EH (cell line): ENCODE results near the gene LRFN2.

Source experiments
- DNase-seq: peaks from one replicate; pipeline ENCODE4 v3.0.0-alpha.2; 2015; ENCODE audit warnings: low read depth

Gene LRFN2

DNA sequence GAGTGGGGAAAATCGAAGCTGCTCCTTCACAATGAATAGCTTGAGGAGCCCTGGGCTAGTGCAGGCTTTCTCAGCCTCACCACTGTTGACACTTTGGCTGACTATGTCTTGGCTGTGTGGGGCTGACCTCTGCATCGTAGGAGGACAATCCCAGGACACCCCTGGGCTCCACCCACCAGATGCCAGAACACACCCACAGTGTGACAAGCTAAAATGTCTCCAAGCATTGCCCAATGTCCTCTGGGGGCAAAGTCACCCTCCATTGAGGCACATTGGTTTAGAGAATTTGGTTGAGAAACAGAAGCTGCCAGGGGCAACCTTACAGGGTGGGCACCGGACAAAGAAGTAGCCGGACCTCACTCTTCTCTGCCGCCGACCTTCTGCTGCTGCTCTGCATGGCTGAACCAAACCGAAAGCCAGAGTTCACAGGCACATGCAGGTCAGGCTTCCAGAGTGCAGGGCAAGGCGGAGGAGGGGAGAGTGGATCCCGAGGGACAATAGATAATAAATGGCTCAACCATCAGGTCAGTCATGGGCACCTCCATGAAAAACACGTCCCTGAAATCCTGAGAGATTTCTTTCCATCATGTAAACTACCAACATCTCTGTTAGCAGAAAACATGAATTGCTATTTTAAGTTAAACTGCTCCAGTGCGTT lies 189.0 kb downstream of the LRFN2 start:
- DNase-seq = no peak

- no peak for DNase-seq
Measured at GRCh38 chr6:40397287-40398033, 189.7 kb downstream of the LRFN2 start.

GRCh38 chr6:40395698-40396076 lies 191.5 kb downstream of the LRFN2 start:
- no peak for DNase-seq

DNA sequence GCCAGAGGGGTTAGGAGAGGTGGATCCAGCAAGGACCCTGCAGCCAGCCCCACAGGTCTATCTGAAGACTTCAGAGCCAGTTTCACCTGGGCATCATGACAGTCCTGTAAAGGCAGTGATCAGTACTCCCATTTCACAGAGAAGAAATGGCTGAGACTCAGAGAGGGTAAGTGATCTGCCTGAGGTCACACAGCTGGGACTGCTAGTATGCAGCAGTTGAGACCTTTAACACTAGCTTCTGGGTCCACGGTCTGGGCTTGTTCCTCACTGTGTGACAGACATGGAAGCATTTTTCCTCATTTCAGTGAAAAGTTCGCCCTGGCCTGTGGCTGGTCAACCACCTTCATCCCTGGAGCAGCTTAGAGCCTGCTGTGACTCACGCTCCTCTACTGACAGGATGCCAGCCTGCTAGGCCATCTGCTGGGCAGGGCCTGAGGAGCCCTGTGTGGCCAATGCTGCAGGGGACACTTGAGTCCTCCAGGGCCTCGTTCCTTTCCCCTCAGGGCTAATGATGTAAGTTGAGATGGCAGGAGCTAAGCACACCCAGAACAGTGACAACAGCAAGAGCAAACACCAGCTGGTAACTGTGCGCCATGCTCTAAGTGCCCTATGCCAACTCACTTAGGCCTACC lies 192.0 kb downstream of the LRFN2 start:
- peak; percentile 15 for DNase-seq

DNA sequence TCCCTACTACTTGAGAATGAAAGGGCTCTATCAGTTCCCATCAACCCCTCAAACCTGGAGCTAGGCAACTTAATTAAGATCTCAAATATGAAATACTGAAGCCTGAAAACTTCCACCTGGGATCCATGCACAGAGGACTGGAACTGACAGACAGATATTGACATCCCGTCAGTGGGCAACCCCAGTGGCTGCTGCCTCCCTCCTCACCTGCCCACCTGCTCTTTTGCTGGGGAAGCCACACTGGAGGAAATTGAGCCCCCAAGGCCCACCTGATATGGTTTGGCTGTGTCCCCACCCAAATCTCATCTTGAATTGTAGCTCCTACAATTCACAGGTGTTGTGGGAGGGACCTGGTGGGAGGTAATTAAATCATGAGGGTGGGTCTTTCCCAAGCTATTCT lies 192.8 kb downstream of the LRFN2 start:
- no peak for DNase-seq

DNA sequence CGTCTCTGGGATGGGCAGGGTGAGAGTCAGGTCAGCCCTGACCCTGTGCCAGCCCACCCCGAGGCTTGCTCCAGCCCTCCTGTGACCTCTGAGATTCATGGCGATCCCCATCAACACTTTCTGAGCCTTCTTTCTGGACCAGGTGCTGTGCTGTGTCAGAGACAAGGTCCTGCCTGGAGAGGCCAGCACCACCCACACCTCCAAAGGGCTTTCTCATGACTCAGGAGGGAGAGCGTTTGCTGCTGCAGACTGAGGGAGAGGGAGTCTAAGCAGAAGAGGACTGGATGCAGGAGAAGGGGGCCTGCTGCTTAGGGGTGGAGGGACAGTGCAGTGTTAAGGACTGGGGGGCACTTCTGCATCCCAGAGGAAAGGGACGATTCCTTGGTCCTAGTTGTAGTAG lies 193.5 kb downstream of the LRFN2 start:
- DNase-seq = no peak

GRCh38 chr6:40392589-40392988 lies 194.6 kb downstream of the LRFN2 start:
- no peak for DNase-seq

DNA sequence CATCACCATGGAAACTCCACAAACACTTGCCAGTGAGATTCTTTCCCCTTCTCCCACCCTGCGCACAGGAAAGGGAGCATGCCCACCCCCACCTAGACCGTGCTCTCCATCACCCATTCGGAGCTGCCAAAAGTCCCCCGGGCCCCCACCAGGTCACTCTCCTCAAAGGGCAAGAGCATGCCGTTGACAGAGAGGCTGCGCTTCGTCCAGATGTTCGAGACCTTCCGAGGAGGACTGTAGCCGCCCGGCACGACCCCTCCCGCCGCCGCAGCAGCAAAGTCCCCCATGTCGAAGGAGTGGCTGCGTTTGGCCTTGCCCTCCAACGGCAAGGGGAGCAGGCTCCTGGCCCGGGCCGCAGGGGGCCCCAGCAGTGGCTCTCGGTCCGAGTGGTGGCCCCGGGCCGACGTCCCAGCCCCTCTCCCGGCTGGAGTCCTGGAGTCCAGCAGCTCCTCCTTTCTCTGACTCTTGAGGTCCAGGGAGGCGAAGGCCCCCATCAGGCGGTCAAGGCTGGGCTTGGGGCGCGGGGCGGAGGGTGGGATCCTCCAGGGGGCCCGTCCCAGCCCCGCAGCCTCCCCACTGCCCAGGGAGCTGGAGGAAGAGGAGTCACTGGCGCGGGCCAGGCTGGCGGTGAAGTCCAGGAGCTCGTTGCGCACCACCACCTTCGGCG lies 195.2 kb downstream of the LRFN2 start:
- no peak for DNase-seq

DNA sequence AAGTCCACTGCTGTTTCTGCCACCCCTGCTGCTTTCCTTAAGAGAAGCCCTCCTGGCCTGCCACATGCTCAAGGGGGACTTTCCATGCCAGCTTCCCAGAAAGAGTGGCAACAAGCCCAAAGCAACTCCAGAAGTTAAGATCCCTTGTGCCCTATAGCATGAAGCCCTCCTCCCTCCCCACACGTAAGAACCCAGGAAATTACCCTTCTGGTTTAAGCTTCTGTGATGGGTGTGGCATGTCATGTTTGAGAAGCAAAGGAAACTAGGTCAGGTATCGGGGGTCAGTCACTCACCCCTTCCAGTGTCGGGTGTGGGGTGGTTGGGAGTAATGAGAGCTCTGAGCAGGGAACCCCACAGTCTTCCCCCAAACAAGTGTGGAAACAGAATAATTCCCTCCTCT lies 196.1 kb downstream of the LRFN2 start:
- DNase-seq = no peak

- no peak for DNase-seq
Measured at GRCh38 chr6:40390144-40390800, 196.9 kb downstream of the LRFN2 start.

- no peak for DNase-seq
Measured at GRCh38 chr6:40389254-40389653, 197.9 kb downstream of the LRFN2 start.

DNA sequence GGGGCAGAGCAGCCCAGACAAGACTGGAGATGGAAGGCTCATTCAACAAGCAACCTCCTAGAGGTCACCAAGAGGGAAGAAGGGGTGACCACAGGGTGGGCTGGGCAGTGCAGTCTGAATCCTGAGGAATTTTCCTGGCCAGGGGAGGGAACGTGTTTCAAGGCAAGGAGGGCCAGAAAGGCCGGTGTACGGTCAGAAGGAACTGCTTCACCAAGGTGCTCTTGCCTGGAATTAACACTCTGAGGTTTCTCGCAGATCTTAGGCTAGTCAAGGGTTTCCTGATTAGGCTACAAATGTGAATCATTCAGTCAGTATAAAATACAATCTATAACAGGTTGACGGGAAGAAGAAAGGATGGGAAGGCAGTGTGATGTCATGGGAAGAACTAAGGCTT lies 199.3 kb downstream of the LRFN2 start:
- no peak for DNase-seq

GRCh38 chr6:40387127-40387870 lies 199.9 kb downstream of the LRFN2 start:
- no peak for DNase-seq

- DNase-seq = no peak
Measured at GRCh38 chr6:40386200-40386599, 201.0 kb downstream of the LRFN2 start.

DNA sequence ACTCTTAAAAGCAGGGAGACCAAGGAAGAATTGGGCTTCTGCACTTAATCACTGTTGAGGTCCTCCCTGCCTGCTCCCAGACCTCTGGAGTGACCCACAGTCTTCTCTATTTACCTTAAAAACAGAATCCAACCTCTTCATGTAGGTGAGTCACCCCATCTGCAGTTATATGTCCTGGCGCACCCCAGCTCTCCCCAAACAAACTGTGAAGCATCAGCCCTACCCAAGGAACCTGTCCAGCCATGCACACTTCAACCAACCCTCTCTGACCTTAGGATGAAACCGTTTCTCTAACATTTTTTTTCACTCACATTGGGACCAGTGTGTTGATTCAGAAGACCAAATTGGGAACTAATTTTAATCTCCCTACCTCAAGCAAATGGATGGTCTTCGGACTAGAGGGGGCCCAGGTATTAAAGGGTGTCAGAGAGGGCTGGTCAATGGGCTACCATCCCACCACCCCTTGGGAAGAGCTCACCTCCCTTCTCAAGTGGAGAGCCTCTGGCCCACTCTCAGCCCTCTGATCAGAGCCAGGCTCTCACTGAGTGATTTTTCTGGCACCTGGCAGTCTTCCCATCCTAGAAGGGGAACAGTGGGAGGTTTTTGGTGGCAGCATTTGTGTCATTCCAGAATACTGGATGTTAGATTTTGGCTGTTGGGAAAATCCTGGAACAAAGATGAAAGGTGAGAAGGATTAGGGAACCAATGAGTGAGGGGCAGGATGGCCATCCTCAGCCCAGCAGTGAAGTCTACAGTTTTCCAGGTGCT lies 203.6 kb downstream of the LRFN2 start:
- DNase-seq = no peak

GRCh38 chr6:40380271-40380670 lies 206.9 kb downstream of the LRFN2 start:
- DNase-seq = no peak

DNA sequence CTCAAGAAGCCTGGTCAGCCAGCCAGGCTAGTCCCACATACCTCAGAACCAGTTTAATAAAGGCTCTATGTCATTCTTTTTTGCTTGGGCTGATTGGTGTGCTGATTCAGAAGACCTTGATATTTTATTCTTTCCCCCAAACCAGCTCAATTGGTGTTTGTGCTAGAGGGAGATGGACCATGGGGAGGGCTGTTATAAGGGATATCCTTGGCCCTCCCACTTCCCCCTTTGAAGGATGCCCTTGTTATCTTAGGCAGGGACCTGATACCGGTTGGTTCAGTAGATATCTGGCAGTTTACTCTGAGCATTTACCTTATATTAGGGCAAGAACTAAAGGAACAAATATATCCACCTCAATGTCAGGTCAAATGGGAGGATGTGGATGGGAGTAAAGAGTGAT lies 207.4 kb downstream of the LRFN2 start:
- DNase-seq = no peak

GRCh38 chr6:40378725-40379074 lies 208.5 kb downstream of the LRFN2 start:
- DNase-seq = no peak

DNA sequence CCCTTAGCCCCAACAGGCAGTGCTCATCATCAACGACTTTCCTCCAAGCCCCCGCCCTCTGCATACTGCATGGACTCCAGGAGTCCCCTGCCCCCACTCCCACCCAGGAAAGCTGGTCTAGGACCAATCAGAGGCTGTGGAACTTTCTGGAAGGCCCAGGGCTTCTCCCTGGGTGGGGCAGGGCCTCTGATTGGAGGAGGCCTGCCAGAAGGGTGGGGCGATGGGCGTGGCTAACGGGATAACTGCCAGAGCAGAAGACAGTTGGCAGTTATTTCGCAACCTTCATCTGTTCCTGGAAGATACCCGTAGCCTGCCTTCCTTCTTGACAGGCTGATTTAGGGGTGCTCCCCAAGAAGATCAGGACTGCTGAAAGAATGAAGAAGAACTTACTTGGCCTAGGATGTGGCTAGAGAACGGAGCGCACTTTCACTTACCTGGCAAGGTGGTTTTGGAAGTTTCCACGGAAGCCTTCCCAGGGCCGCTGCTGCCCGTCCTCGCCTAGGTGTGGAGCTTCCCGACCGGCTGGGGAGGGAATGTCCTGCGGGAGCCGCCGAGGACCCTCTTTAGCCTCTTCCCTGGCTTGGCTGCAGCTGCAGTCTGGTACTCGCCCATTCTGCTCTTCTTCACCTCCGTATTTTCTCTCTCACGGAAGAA lies 209.0 kb downstream of the LRFN2 start:
- no peak for DNase-seq

DNA sequence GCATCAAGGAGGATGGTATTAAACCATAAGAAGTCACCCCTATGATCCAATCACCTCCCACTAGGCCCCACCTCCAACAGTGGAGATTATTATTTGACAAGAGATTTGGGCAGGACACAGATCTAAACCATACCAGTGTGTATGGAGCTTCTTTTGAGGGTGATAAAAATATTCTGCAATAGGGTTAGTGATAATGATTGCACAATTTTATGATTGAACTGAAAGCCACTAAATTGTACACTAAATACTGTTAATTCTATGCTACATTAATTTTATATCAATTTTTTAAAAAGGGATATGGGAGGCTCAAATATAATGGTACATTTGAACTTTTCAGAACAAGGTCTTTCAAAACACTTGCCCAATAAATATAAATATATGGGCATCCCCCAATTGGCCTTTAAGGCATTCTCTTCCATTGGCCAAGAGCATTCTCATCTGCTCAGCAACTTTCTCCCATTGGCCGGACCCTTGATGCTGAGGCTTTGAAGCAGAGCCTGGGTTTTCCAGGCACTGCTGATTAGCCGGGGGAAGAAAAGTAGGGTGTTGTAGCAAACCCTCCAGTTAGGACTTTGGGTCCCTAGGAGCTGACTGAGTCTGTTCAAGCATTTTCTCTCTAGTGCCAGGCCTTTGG lies 209.9 kb downstream of the LRFN2 start:
- no peak for DNase-seq
